K562 (cell line): ENCODE results near the gene NLGN4X. TPM values are rescaled to one million over a fixed set of nuclear protein-coding genes. Genes with fewer than 3 reads are reported as not detected.

Source experiments
- polyA plus RNA-seq, 8 experiments: library from polyadenylated mRNA; depleted of rRNA in 4 of 8; stranded (reverse) in 5 of 8; unstranded in 3 of 8; fragments of >200 nt; fragmentation: Nextera tagmentation in 2 of 8; fragmentation: Illumina TruSeq in 1 of 8; extraction: Ambion mirVana in 2 of 8; extraction: Trizol in 1 of 8; gene quantifications; 2 replicates each; pipeline versions ENCODE4 v1.2.1 to v1.2.3, GENCODE V29; 2011 to 2014; ENCODE audit warnings: inconsistent platforms in 1 of 8, missing spikeins in 1 of 8
- small RNA-seq: library from RNA; depleted of rRNA; stranded (forward); fragments of <200 nt; gene quantifications from one replicate; pipeline ENCODE3, GENCODE V24; 2014
- total RNA-seq, 7 experiments: library from RNA; depleted of rRNA in 6 of 7; stranded (reverse); fragments of >200 nt in 6 of 7; fragmentation: Illumina TruSeq in 2 of 7; extraction: Trizol in 2 of 7; gene quantifications; 2 replicates each; pipeline versions ENCODE4 v1.2.1 to v1.2.3, GENCODE V29; 2011 to 2021; ENCODE audit warnings: low replicate concordance in 1 of 7

The NLGN4X gene
- total and polyA plus RNA-seq, 9 of the 15 experiments (the other 6 are each of a cell fraction or from before 2014, with no cell fraction given) = 0.07 TPM; not detected in 8

Small RNA genes lying within 50 kb of the gene (small RNA-seq; reads per million reads assigned to genes)
- not detected for gene RF00322
